Esophagus squamous epithelium (tissue), 5 donors: ENCODE results near the gene CPN2. TPM values are rescaled to one million over a fixed set of nuclear protein-coding genes. Genes with fewer than 3 reads are reported as not detected.

Source experiments
- DNase-seq: peaks from one replicate; lab custom pipeline; 2025; lab: John Stamatoyannopoulos, UW
- H3K27ac ChIP-seq, 4 donors: fragments of 200-600 bp; sonication (generic); one replicate each; pipeline ENCODE4 v1.5.1; 2016 to 2019; ENCODE audit warnings: mild to moderate bottlenecking in 1 of 4
- H3K27me3 ChIP-seq, 4 donors: fragments of 200-600 bp; sonication (generic); 1 replicate in 3 of 4; 2 replicates in 1 of 4; pipeline versions ENCODE4 v1.5.1 to v1.6.0; 2017 to 2021; ENCODE audit warnings: antibody characterized with exemption in 1 of 4
- H3K36me3 ChIP-seq, 3 donors: fragments of 200-600 bp; sonication (generic); one replicate each; pipeline ENCODE4 v1.5.1; 2016 to 2019
- H3K4me1 ChIP-seq, 3 donors: fragments of 200-600 bp; sonication (generic); one replicate each; pipeline ENCODE4 v1.5.1; 2017 to 2019
- H3K4me3 ChIP-seq, 4 donors: fragments of 200-600 bp; sonication (generic); 1 replicate in 3 of 4; 2 replicates in 1 of 4; pipeline ENCODE4 v1.5.1; 2016 to 2019; ENCODE audit warnings: mild to moderate bottlenecking in 2 of 4, moderate library complexity in 1 of 4
- H3K9me3 ChIP-seq, 3 donors: fragments of 200-600 bp; sonication (generic); one replicate each; pipeline ENCODE4 v1.5.1; 2016 to 2019
- CTCF ChIP-seq, 6 experiments: fragments of 450-650 bp in 4 of 6; fragments of 200-600 bp in 2 of 6; sonication (generic) in 2 of 6; IDR thresholded peaks; one replicate each; pipeline ENCODE4 v1.5.1; 2016 to 2019; ENCODE audit warnings: antibody characterized with exemption in 6 of 6, mild to moderate bottlenecking in 4 of 6, moderate library complexity in 4 of 6
- POLR2A ChIP-seq, 4 donors: fragments of 450-650 bp; IDR thresholded peaks; one replicate each; pipeline ENCODE4 v1.6.1; 2017; ENCODE audit warnings: antibody characterized with exemption in 4 of 4, mild to moderate bottlenecking in 4 of 4, moderate library complexity in 3 of 4
- WGBS, 2 donors: methylation state at CpG; one replicate each; pipeline ENCODE4 v1.1.5; 2018; 5-methylcytosine and 5-hydroxymethylcytosine counted together
- intact Hi-C: fragments of 100-400 bp; cut with DNase I; formaldehyde crosslinking; loops from one replicate; pipeline ENCODE4 v1.15.0; 2022
- total RNA-seq, 4 donors: library from RNA; depleted of rRNA; stranded (reverse); fragments of >200 nt; gene quantifications; one replicate each; pipeline ENCODE4 v1.1.0, GENCODE V29; 2016
- donor health status: DM: yes; HTN: yes; CAD: no.

CPN2 gene
- total RNA-seq, 4 donors from 2014 or later: not detected

GRCh38 chr3:194379231-194379630 is 28.1 kb upstream of the CPN2 start:
- TF ChIP-seq CTCF (IDR thresholded peaks at IDR 0.05) (no peak), POLR2A (IDR thresholded peaks at IDR 0.05) (no peak)
- WGBS, 2 donors: 71 to 86% methylated on average over 4 to 6 of the region's 6 CpGs
- no peak for DNase-seq

GRCh38 chr3:194377708-194378107 is 26.6 kb upstream of the CPN2 start:
- no peak overlapping the region for H3K27ac ChIP-seq
- intact Hi-C loops: no loop called here
- 73 to 94% methylated on average over 1 of the region's 1 CpG for WGBS, 2 donors
- H3K36me3 ChIP-seq: no peaks in the 10 kb centered on the region
- TF ChIP-seq CTCF (IDR thresholded peaks at IDR 0.05) (no peak), POLR2A (IDR thresholded peaks at IDR 0.05) (no peak)
- no peak for DNase-seq
- peaks cover 0 to 56% (median 0%) of the 10 kb centered on the region in 4 donors for H3K27me3 ChIP-seq
- peaks cover 0 to 5% (median 0%) of the 10 kb centered on the region in 3 donors for H3K4me1 ChIP-seq
- H3K4me3 ChIP-seq: no peak overlapping the region
- no peaks in the 10 kb centered on the region for H3K9me3 ChIP-seq

More at GRCh38 chr3:194379231-194379630, 28.1 kb upstream of the CPN2 start:
- Histone ChIP-seq H3K27ac (no peak overlapping the region), H3K4me3 (no peak overlapping the region), H3K4me1 (peaks cover 0 to 5% (median 0%) of the 10 kb centered on the region in 3 donors), H3K36me3 (no peaks in the 10 kb centered on the region), H3K27me3 (peaks cover 0 to 63% (median 0%) of the 10 kb centered on the region in 4 donors), H3K9me3 (no peaks in the 10 kb centered on the region)
- intact Hi-C loops: no loop called here

GRCh38 chr3:194376241-194376560 is 25.1 kb upstream of the CPN2 start:
- intact Hi-C loops: no loop called here
- Histone ChIP-seq H3K4me3 (no peak overlapping the region), H3K9me3 (no peaks in the 10 kb centered on the region), H3K27me3 (peaks cover 0 to 55% (median 0%) of the 10 kb centered on the region in 4 donors), H3K27ac (no peak overlapping the region), H3K4me1 (peaks cover 0 to 5% (median 0%) of the 10 kb centered on the region in 3 donors), H3K36me3 (no peaks in the 10 kb centered on the region)
- TF ChIP-seq CTCF (IDR thresholded peaks at IDR 0.05) (no peak), POLR2A (IDR thresholded peaks at IDR 0.05) (no peak)
- DNase-seq: no peak
- 77 to 82% methylated on average over 9 of the region's 10 CpGs for WGBS, 2 donors

- no peak for DNase-seq
- Histone ChIP-seq H3K36me3 (no peaks in the 10 kb centered on the region), H3K4me1 (peaks cover 0 to 5% (median 0%) of the 10 kb centered on the region in 3 donors), H3K27ac (no peak overlapping the region), H3K27me3 (peaks cover 0 to 57% (median 0%) of the 10 kb centered on the region in 4 donors), H3K4me3 (no peak overlapping the region), H3K9me3 (no peaks in the 10 kb centered on the region)
- TF ChIP-seq CTCF (IDR thresholded peaks at IDR 0.05) (no peak), POLR2A (IDR thresholded peaks at IDR 0.05) (no peak)
- intact Hi-C loops: no loop called here
- WGBS, 2 donors: 22 to 42% methylated on average over 7 to 11 of the region's 15 CpGs
Measured at GRCh38 chr3:194375473-194376240, 24.5 kb upstream of the CPN2 start.

GRCh38 chr3:194374935-194375334 is 23.8 kb upstream of the CPN2 start:
- peaks cover 0 to 5% (median 0%) of the 10 kb centered on the region in 3 donors for H3K4me1 ChIP-seq
- intact Hi-C loops: no loop called here
- no peak for DNase-seq
- H3K27ac ChIP-seq: no peak overlapping the region
- no peak for TF ChIP-seq CTCF (IDR thresholded peaks at IDR 0.05)
- no peak for TF ChIP-seq POLR2A (IDR thresholded peaks at IDR 0.05)
- H3K27me3 ChIP-seq: peaks cover 0 to 57% (median 0%) of the 10 kb centered on the region in 4 donors
- no peak overlapping the region for H3K4me3 ChIP-seq
- no peaks in the 10 kb centered on the region for H3K36me3 ChIP-seq
- no peaks in the 10 kb centered on the region for H3K9me3 ChIP-seq
- WGBS, 2 donors: 77 to 86% methylated on average over 6 to 7 of the region's 10 CpGs
